GM21576 (cell line): Measurements from ENCODE around the gene CFAP91.
A peak's percentile ranks its signal among the peaks of the same experiment; 100 is the strongest.
"Not testable (repeated sequence)": the region's sequence is repeated elsewhere in the genome, so short reads cannot be mapped to it uniquely, and the experiment has no call there.

Experiments
- ATAC-seq: cut with Tn5 transposase; IDR thresholded peaks from one replicate; pipeline ENCODE4 v1.9.1; 2021; ENCODE audit warnings: mild to moderate bottlenecking, moderate library complexity; ENCODE audit not compliant: unreplicated experiment

CFAP91 gene

DNA sequence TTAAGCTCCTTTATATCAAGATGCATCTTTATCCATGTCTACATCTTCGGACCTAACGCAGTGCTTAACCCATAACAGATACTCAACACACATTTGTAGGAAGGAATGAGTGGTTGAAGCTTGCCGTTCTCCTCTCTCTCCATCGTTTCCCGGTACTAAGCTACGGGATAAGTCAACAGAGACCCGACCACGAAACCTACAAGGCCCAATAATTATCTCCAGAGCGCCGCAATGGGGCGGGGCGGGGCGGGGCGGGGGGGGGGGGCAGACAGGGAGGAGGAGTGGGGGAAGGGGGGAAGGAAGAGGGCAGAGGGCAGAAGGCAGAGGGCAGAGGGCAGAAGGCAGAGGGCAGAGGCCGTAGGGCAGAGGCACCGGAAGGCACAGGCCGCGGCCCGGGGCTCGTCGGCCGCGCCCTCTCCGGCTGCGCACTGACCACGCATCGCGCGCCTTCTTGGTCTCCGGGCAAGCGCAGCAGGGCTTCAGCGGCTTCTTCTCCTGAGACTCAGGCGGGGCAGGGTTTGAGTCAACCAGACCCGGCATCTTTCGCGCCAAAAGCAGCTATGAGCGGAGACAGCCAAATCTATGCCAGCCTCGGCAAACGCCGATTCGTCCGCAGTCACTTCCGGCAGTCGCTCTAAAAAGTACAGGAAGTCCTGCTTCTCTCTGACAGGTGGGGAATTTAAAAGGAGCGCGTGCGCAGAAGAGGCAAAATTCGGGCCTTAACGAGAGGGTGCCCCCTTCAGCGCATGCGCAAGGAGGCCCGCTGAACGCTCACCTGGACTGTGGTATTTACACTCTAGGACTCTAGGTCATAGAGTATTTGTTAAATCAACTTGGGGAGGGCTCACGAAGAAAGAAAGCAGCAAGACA lies 25.8 kb upstream of the CFAP91 start, which contains the start of gene COX17:
TSS of gene COX17 (minus strand) at position 636 of the 870 bp plus-strand sequence. CDS start at position 540, 96 bp downstream.
- ATAC-seq: peak; percentile 83

DNA sequence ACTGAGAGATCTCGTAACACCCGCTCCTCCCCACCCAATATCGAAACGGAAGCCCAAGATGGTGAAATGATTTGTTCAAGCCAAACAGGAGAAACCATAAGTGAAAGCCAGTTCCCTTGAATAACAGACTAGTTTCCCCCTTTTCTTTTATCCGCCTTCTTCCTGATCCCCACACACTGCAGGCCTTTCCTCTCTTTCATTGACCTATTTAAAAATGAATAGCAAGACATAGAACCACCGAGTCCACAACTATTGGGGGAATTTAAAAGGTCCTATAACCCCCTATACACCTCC lies 25.2 kb upstream of the CFAP91 start:
- ATAC-seq: no peak

DNA sequence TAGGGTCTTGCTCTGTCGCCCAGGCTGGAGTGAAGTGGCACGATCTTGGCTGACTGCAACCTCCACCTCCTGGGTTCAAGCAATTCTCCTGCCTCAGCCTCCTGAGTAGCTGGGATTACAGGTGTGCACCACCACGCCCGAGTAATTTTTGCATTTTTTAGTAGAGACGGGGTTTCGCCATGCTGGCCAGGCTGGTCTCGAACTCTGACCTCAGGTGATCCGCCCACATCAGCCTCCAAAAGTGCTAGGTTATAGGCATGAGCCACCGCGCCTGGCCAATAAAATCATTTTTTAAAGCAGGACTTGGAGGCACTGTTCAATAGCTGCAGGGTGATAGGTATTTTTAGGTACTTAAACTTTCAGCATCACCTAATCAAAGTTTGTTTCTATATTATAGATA lies 24.6 kb upstream of the CFAP91 start:
- ATAC-seq: not testable (repeated sequence)

DNA sequence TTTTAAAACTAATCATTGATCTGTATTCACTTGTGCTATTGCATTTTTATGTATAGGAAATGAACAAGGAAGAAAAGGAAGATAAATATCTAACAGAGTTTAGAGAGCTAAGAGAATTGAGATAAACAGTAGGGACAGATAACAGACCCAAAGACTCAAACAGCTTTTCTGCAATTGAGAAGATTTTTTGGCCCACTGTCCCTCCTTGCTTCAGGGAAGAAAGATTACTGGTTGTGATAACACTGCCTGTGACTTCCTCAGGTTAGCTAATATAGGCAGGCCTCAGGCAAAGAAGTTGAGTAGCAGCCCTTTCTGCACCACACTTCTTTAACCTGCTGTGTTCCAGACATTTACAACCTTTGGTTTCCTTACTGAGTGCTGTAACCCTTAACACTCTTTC lies 22.9 kb upstream of the CFAP91 start:
- no peak for ATAC-seq

DNA sequence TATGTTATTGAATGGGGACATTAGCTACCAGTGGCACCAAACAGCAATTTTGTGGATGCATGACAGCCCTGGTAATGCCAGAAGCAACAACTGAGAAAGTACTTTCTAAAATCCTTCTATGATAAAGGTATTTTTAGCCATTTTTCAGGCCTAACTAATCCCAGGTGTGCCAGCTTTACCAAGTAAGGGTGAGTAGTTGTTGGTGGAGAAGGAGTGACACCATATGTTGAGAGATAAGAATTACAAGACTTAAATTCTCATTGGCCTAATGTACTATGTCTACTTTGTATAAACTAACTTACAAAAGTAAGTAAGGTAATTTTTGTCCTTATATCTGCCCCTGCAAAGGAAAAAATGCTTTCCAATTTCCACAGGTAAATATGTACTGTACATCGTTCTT lies 21.5 kb upstream of the CFAP91 start:
- ATAC-seq: no peak

DNA sequence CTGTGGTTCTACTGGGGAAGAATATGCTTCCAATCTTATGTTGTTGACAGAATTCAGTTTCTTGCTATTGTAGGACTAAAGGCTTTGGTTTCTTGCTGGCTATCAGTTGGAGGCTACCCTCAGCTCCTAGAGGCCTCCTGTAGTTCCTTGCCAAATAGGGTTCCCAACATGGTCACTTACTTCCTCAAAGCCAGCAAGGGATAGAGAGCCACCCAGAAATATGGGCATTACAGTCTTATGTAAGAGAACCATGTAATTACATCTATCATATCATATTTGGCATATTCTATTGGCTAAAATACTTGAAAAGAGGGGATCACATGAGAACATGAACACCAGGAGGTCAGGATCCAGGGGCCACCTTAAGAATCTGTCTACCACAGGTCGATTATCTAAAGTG lies 19.4 kb upstream of the CFAP91 start:
- no peak for ATAC-seq

DNA sequence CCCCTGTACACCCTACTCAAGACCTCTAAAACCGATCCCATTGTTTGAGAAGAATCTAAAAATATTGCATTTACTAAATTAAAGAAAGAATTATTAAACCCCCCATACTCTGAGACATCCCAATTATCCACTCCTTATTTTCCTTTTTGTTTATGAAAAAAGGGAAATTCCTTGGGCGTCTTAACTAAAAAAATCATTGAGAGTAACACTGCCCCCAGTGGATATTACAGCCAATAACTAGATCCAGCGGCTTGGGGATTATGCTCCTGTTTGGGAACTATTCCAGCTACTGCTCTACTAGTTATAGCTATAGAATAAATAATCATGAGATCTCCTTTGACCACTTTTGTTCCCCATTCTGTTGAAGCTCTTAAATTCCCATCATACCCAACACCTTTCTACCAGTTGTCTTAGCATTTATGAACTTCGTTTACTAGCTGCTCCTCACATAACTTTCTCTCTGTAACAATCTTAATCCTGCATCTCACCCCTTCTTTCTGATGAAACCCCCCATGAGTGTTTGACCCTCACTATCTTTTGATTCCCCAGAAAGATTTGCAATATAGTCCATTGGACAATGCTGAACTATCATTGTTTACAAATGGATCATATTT lies 12.7 kb upstream of the CFAP91 start:
- ATAC-seq: no peak

DNA sequence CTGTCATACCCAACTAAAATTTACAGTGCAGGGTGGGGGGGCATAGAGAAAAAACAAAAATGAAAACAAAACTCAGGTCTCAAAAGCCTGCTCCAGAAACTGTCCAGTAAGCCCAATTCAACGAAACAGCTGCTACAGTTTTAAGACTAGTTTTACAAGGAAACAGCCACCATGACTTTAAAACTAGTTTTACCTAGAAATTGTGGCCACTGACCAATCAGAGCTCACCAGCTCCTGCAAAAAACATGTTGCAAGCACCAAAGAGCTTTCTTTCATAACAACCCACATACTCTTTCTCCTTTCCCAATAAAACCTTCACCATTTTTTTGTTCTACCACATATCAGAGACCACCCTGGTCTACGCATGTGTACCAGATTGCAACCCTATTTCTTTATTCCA lies 7.3 kb upstream of the CFAP91 start:
- no peak for ATAC-seq

DNA sequence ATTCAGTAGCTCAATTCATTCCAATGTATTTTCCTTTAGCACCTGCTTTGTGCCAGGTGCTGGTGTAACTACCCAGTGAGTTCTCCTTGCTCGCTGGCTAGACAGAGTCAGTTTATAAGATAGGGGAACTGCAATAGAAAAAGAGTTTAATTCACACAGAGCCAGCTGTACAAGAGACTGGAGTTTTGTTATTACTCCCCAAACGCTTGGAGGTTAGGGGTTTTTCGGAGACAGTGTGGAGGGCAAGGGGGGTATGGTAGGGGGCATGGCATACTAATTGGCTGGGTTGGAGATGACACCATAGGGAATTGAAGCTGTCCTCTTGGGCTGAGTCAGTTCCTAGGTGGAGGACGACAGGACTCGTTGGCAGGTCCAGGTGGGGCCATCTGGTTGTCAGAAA lies 5.4 kb upstream of the CFAP91 start:
- peak; percentile 51 for ATAC-seq

DNA sequence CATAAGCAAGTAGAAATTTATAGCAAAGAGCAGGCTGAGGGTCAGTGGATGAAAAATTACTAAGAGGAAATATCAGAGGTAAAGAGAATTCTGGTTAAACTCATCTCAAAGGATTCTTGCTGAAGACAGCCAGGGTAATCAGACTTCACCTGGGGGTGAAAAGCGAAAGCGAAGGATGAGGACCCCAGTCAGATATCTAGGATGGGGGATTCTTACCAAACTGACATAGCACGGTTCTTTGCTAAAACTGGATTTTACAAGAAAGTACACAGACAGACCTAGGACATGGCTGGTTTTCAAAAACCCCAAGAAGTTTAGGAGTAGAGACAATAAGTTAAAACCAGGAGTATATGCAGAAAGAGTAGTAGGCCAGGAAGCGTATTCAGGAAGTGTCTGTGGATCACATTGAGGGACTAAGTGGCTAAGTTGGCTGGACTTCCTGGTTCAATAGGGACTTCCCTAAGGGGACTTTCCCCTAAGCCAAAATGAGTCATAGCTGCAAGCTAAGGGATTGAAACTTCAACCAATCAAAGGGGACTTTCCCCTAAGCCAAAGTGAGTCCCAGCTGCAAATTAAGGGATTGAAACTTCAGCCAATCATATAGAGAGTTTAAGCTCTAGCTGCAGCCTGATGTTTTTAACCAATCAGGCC lies 2.4 kb upstream of the CFAP91 start:
- ATAC-seq: no peak

DNA sequence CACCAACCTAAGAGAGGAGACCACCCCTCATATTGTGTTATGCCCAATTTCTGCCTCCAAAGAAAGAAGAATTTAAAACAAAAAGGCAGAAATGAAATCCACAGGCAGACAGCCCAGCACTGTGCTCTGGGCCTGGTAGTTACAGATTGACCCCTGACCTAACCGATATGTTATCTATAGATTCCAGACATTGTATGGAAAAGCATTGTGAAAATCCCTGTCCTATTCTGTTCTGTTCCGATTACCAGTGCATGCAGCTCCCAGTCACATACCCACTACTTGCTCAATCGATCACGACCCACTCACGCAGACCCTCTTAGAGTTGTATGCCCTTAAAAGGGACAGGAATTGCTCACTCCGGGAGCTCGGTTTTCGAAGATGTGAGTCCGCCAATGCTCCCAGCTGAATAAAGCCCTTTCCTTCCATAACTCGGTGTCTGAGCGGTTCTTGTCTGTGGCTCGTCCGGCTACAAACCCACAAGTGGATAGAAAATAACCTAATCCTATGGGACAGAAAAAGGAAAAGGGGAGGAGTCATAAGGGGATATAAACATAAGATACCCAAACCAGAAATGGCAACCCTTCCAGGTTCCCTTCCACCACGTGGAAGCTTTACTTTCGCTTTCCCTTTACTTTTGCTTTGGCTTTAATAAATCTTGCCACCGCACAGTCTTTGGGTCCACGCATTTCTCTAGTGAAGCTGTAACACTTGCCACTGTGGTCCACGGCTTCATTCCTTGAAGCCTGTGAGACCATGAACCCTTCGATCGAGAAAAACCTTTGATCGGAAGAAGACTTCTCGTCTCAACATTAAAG lies 1.7 kb upstream of the CFAP91 start:
- no peak for ATAC-seq

DNA sequence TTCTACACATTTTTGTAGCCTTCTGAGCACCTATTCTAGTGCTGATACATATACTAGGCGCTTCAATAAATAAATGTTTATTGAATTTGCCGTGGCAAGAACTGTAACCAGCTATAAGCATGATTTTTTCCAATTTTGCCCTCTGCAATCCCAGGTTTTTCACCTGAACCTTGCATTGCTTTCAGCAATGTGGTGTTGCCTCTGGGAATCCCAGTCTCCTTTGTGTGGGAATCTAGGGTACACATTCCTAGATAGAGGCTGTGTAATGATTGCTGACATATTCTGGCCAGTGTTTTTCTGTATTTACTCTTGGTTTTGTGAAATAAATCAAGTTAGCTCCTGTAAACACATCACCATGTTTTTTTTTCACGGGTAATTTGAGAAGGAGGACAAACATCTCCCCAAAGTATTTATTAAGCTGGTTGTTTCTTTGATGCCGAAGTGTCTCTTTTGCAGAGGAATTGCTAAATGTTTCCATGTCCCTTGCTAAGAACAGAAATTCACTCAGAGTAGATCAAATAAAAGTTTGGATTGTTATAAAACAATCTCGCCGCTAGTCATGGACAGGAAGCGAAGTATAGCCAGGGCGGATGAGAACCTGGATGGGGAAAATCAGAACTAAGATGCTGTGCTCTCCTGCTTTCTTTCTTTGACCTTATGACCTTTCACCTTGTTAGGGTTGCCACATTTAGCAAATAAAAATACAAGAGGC lies 1.2 kb downstream of the CFAP91 start:
- ATAC-seq: no peak

DNA sequence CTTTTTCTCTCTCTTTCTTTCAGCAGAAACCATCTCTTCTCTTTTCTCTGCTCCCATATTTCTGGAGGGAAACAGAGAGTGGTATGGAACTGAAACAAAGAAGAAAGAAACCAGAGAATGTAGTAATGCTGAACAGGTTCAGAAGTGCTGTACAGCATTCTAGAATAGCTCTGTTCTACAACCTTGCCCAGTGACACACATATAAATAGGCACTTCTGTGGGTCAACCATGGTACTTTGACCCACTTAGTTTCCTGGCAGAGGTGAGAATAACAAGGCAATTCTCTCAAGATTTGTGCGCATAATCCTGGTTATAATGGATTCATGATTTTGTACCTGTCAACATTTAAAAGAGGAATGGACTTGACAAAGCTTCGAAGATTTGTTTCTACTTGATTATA lies 12.3 kb downstream of the CFAP91 start:
- ATAC-seq: no peak

DNA sequence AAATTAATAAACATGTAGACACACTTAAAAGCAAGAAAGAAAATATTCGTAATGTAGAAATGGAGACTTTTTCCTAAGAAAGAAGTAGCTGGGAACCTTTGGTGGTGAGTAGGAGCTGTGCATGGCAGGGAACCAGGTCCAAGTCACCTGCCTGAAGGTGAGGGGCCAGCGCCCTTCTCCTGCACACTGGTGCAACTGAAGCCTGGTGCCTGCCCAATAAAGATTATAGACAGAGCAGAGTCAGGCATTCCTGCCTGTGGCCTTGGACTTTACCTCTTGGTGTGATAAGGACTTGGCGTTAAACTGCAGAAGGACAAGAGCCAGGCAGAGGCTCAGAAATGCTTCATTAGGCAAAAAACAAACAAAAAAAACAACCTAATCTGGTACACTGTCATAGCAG lies 14.2 kb downstream of the CFAP91 start:
- no peak for ATAC-seq

DNA sequence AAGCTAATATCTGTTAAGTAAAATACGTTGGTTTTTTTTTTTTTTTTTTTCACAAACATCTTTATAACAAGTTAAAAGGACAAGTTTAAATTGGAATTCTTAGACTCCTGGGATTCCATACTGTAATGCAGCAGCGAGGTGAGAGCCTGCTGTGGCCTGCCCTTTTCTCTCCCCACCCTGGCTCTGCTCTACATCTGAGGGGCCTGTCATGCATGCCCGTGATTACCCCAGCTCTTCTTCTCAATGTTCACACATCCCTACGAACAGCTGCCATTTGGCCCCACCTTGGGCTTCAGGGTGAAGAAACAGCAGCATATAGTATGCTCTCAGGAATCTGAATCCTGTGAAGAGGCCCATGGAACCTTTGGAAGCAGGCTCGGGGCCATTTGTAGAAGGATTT lies 14.7 kb downstream of the CFAP91 start:
- no peak for ATAC-seq

DNA sequence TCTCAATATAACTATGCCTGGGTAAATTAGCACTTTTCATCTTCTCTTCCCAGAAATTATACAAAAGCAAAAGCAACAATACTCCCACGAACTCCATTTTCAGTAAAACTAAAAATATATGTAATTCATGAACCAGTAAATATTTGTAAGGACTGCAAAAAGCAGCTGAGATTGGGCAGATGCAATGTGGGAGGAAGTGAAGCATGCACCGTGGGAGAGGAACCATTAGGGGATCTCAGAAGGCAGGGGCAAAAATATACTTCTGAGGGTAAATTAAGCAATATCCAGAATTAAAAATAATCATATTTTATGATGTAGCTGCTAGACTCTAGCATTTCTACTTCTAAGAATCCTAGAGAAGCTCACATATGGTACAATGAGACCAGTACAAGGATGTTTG lies 20.2 kb downstream of the CFAP91 start:
- ATAC-seq: no peak

DNA sequence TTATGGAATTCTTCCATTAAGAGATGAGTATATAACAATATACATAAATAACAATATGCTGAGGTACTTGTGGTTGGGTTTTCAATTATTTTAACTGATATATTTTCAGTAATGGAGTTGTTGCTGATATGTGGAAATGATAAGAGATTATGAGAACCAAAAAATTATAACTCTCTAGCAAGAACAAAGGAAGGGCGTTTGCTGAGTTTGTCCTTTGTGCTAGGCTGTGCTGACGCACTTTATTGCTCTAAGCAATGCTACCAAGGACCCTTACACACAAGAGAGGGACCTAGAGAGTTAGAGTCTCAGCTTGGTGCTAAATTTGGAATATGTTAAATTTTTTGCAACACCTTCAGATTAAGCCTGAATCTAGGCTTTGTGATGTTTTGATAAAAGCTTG lies 24.1 kb downstream of the CFAP91 start:
- no peak for ATAC-seq

DNA sequence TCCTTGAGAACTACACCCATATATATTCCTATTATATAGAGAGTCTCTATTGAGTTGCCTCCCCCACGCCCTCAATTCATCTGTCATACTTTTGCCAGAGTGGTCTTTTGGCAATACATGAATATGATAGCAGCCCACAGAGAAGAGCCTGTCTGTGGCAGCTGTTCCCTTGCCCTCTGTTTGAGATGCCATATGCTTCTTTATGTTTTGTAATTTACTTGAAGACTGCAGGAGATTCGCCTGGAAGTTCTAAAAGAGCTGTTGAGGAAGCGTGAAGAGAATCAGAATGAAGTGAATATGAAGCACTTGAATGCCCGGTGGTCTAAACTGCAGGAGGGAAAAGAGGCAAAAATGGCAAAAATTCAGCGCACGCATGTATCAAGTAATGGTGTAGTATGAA lies 27.2 kb downstream of the CFAP91 start:
- ATAC-seq: no peak

DNA sequence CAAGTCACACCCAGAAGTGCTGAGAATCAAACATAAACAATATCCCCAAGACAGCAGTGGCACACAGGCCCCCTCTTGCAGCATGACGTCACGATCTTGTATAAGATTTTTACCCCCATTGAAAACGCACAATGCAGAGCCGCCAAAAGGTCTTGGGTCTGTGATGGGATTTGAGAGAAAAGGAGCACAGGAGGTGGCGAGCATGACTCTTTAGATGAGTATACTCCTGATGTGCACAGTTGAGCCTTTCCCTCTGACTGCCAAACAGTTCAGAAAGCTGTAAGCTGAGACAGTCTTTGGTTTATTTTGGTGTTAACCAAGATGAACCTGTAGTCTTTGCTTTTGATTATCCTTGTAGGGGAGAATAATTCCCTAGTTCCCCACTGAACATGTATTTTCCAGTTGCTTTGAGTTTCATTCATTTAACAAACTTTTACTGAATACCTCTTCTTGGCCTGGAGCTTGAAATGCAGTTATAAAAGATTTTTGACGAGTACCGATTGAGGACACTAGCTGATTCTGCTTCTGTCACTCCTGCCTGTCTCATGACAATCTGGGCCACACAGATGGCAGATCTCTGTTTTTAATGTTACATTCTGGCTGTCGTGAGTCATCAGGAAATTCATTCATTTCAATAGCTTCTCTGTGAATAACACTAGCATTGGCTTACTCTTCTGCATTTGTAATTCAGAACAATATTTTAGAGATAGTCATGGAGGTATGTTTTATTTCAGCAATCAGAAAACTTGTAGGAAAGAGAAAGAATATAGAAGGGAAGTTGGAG lies 28.9 kb downstream of the CFAP91 start:
- ATAC-seq: no peak

DNA sequence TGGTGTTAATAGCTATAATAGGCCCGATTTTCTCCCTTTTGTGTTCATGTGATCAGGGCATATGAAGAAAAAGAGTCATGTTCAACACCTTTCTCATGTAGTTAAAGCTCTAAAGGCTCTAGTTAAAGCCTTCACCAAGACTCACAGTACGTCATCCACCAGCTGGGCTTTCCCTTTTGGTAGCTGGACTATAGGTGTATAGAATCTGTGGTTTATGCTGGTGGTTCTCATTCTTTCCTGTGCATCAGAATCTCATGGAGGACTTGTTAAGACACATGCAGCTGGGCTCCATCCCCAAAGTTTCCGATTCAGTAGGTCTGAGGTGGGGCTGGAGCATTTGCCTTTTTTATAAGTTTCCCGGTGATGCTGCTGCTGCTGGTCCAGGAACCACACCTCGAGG lies 31.0 kb downstream of the CFAP91 start:
- no peak for ATAC-seq
